MCF 10A (cell line): ENCODE data around the gene AMFR. TPM values are rescaled to one million over a fixed set of nuclear protein-coding genes. Genes with fewer than 3 reads are reported as not detected.

Experiments used
- BruUV-seq: library from RNA; stranded (reverse); fragments of 400-500 nt; replicated peaks from 2 replicates; lab custom pipeline; 2021; lab: Mats Ljungman, UMichigan
- CTCF ChIA-PET: fragments of 300-600 bp; sonication (Branson Sonifier 250); formaldehyde crosslinking; extraction: SDS; loops from one replicate; lab custom pipeline; 2021; ENCODE audit warnings: antibody characterized with exemption, inconsistent platforms; lab: Yijun Ruan, JAX
- POLR2A ChIA-PET: fragments of 300-600, 350-650 bp; sonication (Branson Sonifier 250); formaldehyde crosslinking; extraction: SDS; loops from one replicate; lab custom pipeline; 2020; ENCODE audit warnings: antibody characterized with exemption, inconsistent platforms; lab: Yijun Ruan, JAX
- DNase-seq: peaks from one replicate; pipeline ENCODE4 v3.0.0-alpha.2; 2018; ENCODE audit not compliant: unreplicated experiment
- H3K27ac Mint-ChIP-seq: one replicate; pipeline ENCODE4 v1.8.0; 2022; ENCODE audit warnings: mild to moderate bottlenecking, low read depth, mixed read lengths; ENCODE audit not compliant: unreplicated experiment
- H3K27me3 Mint-ChIP-seq: one replicate; pipeline ENCODE4 v1.8.0; 2022; ENCODE audit warnings: mixed read lengths; ENCODE audit not compliant: insufficient read depth, unreplicated experiment
- H3K36me3 Mint-ChIP-seq: one replicate; pipeline ENCODE4 v1.8.0; 2022; ENCODE audit warnings: mild to moderate bottlenecking, moderate library complexity, mixed read lengths; ENCODE audit not compliant: insufficient read depth, unreplicated experiment
- H3K4me1 Mint-ChIP-seq: one replicate; pipeline ENCODE4 v1.8.0; 2022; ENCODE audit warnings: mixed read lengths; ENCODE audit not compliant: insufficient read depth, unreplicated experiment
- H3K4me3 Mint-ChIP-seq: one replicate; pipeline ENCODE4 v1.8.0; 2022; ENCODE audit warnings: mild to moderate bottlenecking, moderate library complexity, mixed read lengths; ENCODE audit not compliant: unreplicated experiment
- H3K9me3 Mint-ChIP-seq: one replicate; pipeline ENCODE4 v1.8.0; 2022; ENCODE audit warnings: mixed read lengths; ENCODE audit not compliant: unreplicated experiment
- CTCF ChIP-seq: fragments of 200-600 bp; IDR thresholded peaks from one replicate; pipeline ENCODE4 v1.8.0; 2022; ENCODE audit warnings: antibody characterized with exemption, mild to moderate bottlenecking; ENCODE audit not compliant: unreplicated experiment
- intact Hi-C: fragments of 100-400 bp; cut with micrococcal nuclease; formaldehyde crosslinking; loops from 2 replicates; pipeline ENCODE4 v1.14.1; 2022
- total RNA-seq: library from RNA; stranded (reverse); gene quantifications from 2 replicates; pipeline ENCODE4 v1.2.3, GENCODE V29; 2022

The AMFR gene
- total RNA-seq, 1 experiment from 2014 or later: 97.2 TPM

- BruUV-seq: no TSS peak
- ChIA-PET CTCF (interaction anchor here (0.5 to 2.9 kb wide), 4 partner anchors 10 to 273 kb away, joined by 3 to 20 read pairs (median 15); no protein-coding TSS in a partner anchor), POLR2A (no interaction called here)
- no peak for DNase-seq
- peaks cover 10% of the 10 kb centered on the region for H3K4me1 Mint-ChIP-seq
- H3K27me3 Mint-ChIP-seq: peaks cover 2% of the 10 kb centered on the region
- no peak for TF ChIP-seq CTCF
- H3K27ac Mint-ChIP-seq: no peak overlapping the region
- no peaks in the 10 kb centered on the region for H3K36me3 Mint-ChIP-seq
- H3K9me3 Mint-ChIP-seq: no peaks in the 10 kb centered on the region
- intact Hi-C loops: no loop called here
- H3K4me3 Mint-ChIP-seq: no peak overlapping the region
Observed at GRCh38 chr16:56346131-56346890, 79.0 kb downstream of the AMFR start.

- ChIA-PET CTCF (interaction anchor here (0.5 to 1.9 kb wide), 8 partner anchors 9 to 361 kb away, joined by 3 to 18 read pairs (median 4); no protein-coding TSS in a partner anchor), POLR2A (interaction anchor here (1.0 to 1.7 kb wide), 2 partner anchors 106 to 280 kb away, joined by 3 to 4 read pairs; partner anchors contain the start of genes MT1E, NUDT21 and OGFOD1)
- Mint-ChIP-seq H3K4me1 (peaks cover 10% of the 10 kb centered on the region), H3K9me3 (no peaks in the 10 kb centered on the region), H3K4me3 (no peak overlapping the region), H3K36me3 (no peaks in the 10 kb centered on the region), H3K27me3 (no peaks in the 10 kb centered on the region), H3K27ac (no peak overlapping the region)
- intact Hi-C loops: no loop called here
- no TSS peak for BruUV-seq
- no peak for TF ChIP-seq CTCF
- no peak for DNase-seq
Observed at GRCh38 chr16:56345406-56346050, 79.8 kb downstream of the AMFR start.

GRCh38 chr16:56344518-56345405, 80.6 kb downstream of the AMFR start:
- intact Hi-C loops: no loop called here
- peak; percentile 74 for DNase-seq
- Mint-ChIP-seq H3K4me1 (peaks cover 10% of the 10 kb centered on the region), H3K4me3 (no peak overlapping the region), H3K27ac (no peak overlapping the region), H3K27me3 (no peaks in the 10 kb centered on the region), H3K36me3 (no peaks in the 10 kb centered on the region), H3K9me3 (no peaks in the 10 kb centered on the region)
- ChIA-PET CTCF (interaction anchor here (0.5 to 1.9 kb wide), 8 partner anchors 10 to 462 kb away, joined by 3 to 18 read pairs (median 4); no protein-coding TSS in a partner anchor), POLR2A (interaction anchor here (0.6 to 1.7 kb wide), 5 partner anchors 11 to 281 kb away, joined by 3 to 6 read pairs (median 4); partner anchors contain the start of genes MT1E, NUDT21 and OGFOD1)
- no TSS peak for BruUV-seq
- TF ChIP-seq CTCF: no peak
